ENCODE results near the gene COX19. TPM values are rescaled to one million over a fixed set of nuclear protein-coding genes. Genes with fewer than 3 reads are reported as not detected.
A peak's percentile ranks its signal among the peaks of the same experiment; 100 is the strongest.

Gene COX19
- total and polyA plus RNA-seq, 2 of the 13 experiments (the other 11 are each of a cell fraction or from before 2014, with no cell fraction given): 11.5 to 21.7 TPM

DNA sequence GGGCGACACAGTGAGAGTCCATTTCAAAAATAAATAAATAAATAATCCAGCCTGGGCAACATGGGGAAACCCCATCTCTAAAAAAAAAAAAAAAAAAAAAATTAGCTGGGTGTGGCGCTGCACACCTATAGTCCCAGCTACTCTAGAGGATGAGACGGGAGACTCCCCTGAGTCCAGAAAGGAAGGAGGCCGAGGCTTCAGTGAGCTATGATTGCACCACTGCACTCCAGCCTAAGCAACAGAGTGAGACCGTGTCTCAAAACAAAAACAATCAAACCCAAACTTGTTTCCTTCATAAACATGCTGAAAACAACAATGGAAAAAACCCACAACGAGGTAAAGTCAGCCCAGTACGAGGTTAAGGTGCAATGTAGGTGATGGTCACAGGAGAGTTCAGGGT is 1.2 kb downstream of the COX19 start:
- intact Hi-C loops (cut with micrococcal nuclease; ENCODE audit: unreplicated experiment): no loop called here

DNA sequence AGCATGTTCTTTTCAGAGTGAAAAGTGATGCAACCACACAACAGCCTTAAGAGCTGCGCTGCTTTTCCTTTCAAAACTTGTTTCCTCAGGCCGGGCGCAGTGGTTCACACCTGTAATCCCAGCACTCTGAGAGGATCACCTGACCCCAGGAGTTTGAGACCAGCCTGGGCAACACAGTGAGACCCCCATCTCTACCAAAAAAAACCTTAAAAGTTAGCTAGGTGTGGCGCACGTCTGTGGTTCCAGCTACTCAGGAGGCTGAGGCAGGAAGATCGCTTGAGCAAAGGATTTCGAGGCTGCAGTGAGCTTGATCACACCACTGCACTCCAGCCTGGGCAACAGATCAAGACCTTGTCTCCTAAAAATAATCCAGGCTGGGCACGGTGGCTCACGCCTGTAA is 2.0 kb downstream of the COX19 start:
- no peak for DNase-seq (ENCODE audit: low spot score)
- 64% methylated on average over 9 of the region's 9 CpGs for WGBS (ENCODE audit: low lambda C conversion rate)
- Histone ChIP-seq H3K79me2 (ENCODE audit: insufficient read depth, low read length) (peaks cover 67% of the 10 kb centered on the region), H3K27ac (ENCODE audit: extremely low read length, insufficient read depth, low read length) (peak overlapping the region; percentile 100), H3K4me1 (ENCODE audit: insufficient read depth, low read length) (peaks cover 54% of the 10 kb centered on the region), H3K4me2 (ENCODE audit: low read depth, low read length) (peak overlapping the region; percentile 93), H2AFZ (ENCODE audit: low read length) (no peak overlapping the region), H3K9ac (ENCODE audit: insufficient read depth, low read depth, low read length) (peak overlapping the region; percentile 97), H4K20me1 (ENCODE audit: insufficient read depth, low read length) (peaks cover 5% of the 10 kb centered on the region; the same call in 1 of the 2 replicates), H3K36me3 (replicated peaks in 1 of 2; ENCODE audit: control insufficient read depth in 1 of 2, insufficient read depth in 2 of 2, low read length in 2 of 2) (peaks cover 15 to 29% of the 10 kb centered on the region in 2 experiments), H3K27me3 (ENCODE audit: control insufficient read depth in 1 of 2, insufficient read depth in 2 of 2, low read length in 2 of 2) (no peaks in the 10 kb centered on the region; a peak in 1 of 5 replicates), H3K4me3 (replicated peaks in 1 of 3; ENCODE audit: insufficient read depth in 1 of 3, low read depth in 2 of 3, low read length in 3 of 3) (peak overlapping the region; percentile 35 to 98 (median 44)), H3K9me3 (ENCODE audit: low read length) (no peaks in the 10 kb centered on the region)
- no peak for FAIRE-seq
- CTCF ChIA-PET (ENCODE audit: low intra/inter-chr PET ratio, low total read pairs): no interaction called here
- intact Hi-C loops (cut with micrococcal nuclease; ENCODE audit: unreplicated experiment): no loop called here
- ATAC-seq: no peak
- POLR2A ChIA-PET: interaction anchor here (1.4 to 8.6 kb wide), 10 partner anchors 8 to 197 kb away, joined by 3 to 292 read pairs (median 18); partner anchors contain the start of gene CYP2W1
- no TSS peak for BruUV-seq (replicated peaks)
- in situ Hi-C loops (cut with HindIII; ENCODE audit: extremely low pct_ligation_motif_present, low pct_unique_long_range_greater_than_20kb): no loop called here
- TF ChIP-seq, protein P1, sequence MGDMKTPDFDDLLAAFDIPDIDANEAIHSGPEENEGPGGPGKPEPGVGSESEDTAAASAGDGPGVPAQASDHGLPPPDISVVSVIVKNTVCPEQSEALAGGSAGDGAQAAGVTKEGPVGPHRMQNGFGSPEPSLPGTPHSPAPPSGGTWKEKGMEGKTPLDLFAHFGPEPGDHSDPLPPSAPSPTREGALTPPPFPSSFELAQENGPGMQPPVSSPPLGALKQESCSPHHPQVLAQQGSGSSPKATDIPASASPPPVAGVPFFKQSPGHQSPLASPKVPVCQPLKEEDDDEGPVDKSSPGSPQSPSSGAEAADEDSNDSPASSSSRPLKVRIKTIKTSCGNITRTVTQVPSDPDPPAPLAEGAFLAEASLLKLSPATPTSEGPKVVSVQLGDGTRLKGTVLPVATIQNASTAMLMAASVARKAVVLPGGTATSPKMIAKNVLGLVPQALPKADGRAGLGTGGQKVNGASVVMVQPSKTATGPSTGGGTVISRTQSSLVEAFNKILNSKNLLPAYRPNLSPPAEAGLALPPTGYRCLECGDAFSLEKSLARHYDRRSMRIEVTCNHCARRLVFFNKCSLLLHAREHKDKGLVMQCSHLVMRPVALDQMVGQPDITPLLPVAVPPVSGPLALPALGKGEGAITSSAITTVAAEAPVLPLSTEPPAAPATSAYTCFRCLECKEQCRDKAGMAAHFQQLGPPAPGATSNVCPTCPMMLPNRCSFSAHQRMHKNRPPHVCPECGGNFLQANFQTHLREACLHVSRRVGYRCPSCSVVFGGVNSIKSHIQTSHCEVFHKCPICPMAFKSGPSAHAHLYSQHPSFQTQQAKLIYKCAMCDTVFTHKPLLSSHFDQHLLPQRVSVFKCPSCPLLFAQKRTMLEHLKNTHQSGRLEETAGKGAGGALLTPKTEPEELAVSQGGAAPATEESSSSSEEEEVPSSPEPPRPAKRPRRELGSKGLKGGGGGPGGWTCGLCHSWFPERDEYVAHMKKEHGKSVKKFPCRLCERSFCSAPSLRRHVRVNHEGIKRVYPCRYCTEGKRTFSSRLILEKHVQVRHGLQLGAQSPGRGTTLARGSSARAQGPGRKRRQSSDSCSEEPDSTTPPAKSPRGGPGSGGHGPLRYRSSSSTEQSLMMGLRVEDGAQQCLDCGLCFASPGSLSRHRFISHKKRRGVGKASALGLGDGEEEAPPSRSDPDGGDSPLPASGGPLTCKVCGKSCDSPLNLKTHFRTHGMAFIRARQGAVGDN (CRISPR knock-in tag; IDR thresholded peaks at IDR 0.05): 0 out of 2 replicates have a peak, but pooled peaks have one; percentile 31
- 0 out of 2 replicates have a peak, but pooled peaks have one; percentile 25 for TF ChIP-seq ZNF670 (CRISPR knock-in tag; IDR thresholded peaks at IDR 0.05; ENCODE audit: borderline replicate concordance)
- no peak for TF ChIP-seq ASH2L (IDR thresholded peaks at IDR 0.05; ENCODE audit: insufficient read length, low read depth, low read length)
- TF ChIP-seq ZNF121 (CRISPR knock-in tag; IDR thresholded peaks at IDR 0.05): peak; percentile 93
- peak; percentile 31; the same call in 1 of the 2 replicates for TF ChIP-seq PHF8 (CRISPR knock-in tag; IDR thresholded peaks at IDR 0.05)
- 0 out of 2 replicates have a peak, but pooled peaks have one; percentile 24 for TF ChIP-seq ZMYM3 (CRISPR knock-in tag; IDR thresholded peaks at IDR 0.05)
- TF ChIP-seq ZBTB38 (CRISPR knock-in tag; IDR thresholded peaks at IDR 0.05): peak; percentile 74

More for the DNA sequence above, 1.2 kb downstream of the COX19 start:
- Histone ChIP-seq H3K4me1 (ENCODE audit: insufficient read depth, low read length) (peaks cover 63% of the 10 kb centered on the region), H3K27ac (ENCODE audit: extremely low read length, insufficient read depth, low read length) (peak overlapping the region; percentile 100), H3K9me3 (ENCODE audit: low read length) (no peaks in the 10 kb centered on the region), H3K9ac (ENCODE audit: insufficient read depth, low read depth, low read length) (peak overlapping the region; percentile 97), H3K36me3 (replicated peaks in 1 of 2; ENCODE audit: control insufficient read depth in 1 of 2, insufficient read depth in 2 of 2, low read length in 2 of 2) (peaks cover 13 to 20% of the 10 kb centered on the region in 2 experiments), H2AFZ (ENCODE audit: low read length) (no peak overlapping the region), H3K4me2 (ENCODE audit: low read depth, low read length) (peak overlapping the region; percentile 93), H4K20me1 (ENCODE audit: insufficient read depth, low read length) (peaks cover 5% of the 10 kb centered on the region; the same call in 1 of the 2 replicates), H3K27me3 (ENCODE audit: control insufficient read depth in 1 of 2, insufficient read depth in 2 of 2, low read length in 2 of 2) (no peaks in the 10 kb centered on the region; a peak in 1 of 5 replicates), H3K4me3 (replicated peaks in 1 of 3; ENCODE audit: insufficient read depth in 1 of 3, low read depth in 2 of 3, low read length in 3 of 3) (peak overlapping the region; percentile 85 to 100 (median 98)), H3K79me2 (ENCODE audit: insufficient read depth, low read length) (peaks cover 74% of the 10 kb centered on the region)
- FAIRE-seq (no peak), DNase-seq (ENCODE audit: low spot score) (no peak), ATAC-seq (no peak)
- no TSS peak for BruUV-seq (replicated peaks)
- CTCF ChIA-PET (ENCODE audit: low intra/inter-chr PET ratio, low total read pairs): interaction anchor here (2.5 kb wide), 1 partner anchor 19 kb away, joined by 7 read pairs; no protein-coding TSS in a partner anchor
- in situ Hi-C loops (cut with HindIII; ENCODE audit: extremely low pct_ligation_motif_present, low pct_unique_long_range_greater_than_20kb): no loop called here
- POLR2A ChIA-PET: interaction anchor here (1.4 to 8.6 kb wide), 9 partner anchors 8 to 183 kb away, joined by 3 to 292 read pairs (median 30); partner anchors contain the start of gene CYP2W1
- peak; percentile 10; the same call in 1 of the 2 replicates for TF ChIP-seq SAP130 (CRISPR knock-in tag; IDR thresholded peaks at IDR 0.05; ENCODE audit: low read depth)
- TF ChIP-seq FOXP1 (IDR thresholded peaks at IDR 0.05): 0 out of 2 replicates have a peak, but pooled peaks have one; percentile 4
- TF ChIP-seq FOXP1 (CRISPR knock-in tag; IDR thresholded peaks at IDR 0.05): no peak
- no peak for TF ChIP-seq SIX1 (CRISPR knock-in tag; IDR thresholded peaks at IDR 0.05; ENCODE audit: borderline replicate concordance)
- TF ChIP-seq CEBPG (CRISPR knock-in tag; IDR thresholded peaks at IDR 0.05): peak; percentile 28; the same call in 1 of the 2 replicates
- TF ChIP-seq, protein P2, sequence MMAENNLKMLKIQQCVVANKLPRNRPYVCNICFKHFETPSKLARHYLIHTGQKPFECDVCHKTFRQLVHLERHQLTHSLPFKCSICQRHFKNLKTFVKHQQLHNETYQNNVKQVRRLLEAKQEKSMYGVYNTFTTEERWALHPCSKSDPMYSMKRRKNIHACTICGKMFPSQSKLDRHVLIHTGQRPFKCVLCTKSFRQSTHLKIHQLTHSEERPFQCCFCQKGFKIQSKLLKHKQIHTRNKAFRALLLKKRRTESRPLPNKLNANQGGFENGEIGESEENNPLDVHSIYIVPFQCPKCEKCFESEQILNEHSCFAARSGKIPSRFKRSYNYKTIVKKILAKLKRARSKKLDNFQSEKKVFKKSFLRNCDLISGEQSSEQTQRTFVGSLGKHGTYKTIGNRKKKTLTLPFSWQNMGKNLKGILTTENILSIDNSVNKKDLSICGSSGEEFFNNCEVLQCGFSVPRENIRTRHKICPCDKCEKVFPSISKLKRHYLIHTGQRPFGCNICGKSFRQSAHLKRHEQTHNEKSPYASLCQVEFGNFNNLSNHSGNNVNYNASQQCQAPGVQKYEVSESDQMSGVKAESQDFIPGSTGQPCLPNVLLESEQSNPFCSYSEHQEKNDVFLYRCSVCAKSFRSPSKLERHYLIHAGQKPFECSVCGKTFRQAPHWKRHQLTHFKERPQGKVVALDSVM (CRISPR knock-in tag; IDR thresholded peaks at IDR 0.05): peak; percentile 65
- 3% methylated on average over 7 of the region's 7 CpGs for WGBS (ENCODE audit: low lambda C conversion rate)
